ENCODE results near the gene POU6F2.

The POU6F2 gene

GRCh38 chr7:39198556-39198955 is 220.8 kb downstream of the POU6F2 start:
- no peak for DNase-seq

- DNase-seq, result no peak
Measured at GRCh38 chr7:39199006-39199405, 221.3 kb downstream of the POU6F2 start.

GRCh38 chr7:39199951-39200350 is 222.2 kb downstream of the POU6F2 start:
- no peak for DNase-seq

- no peak for DNase-seq
Measured at GRCh38 chr7:39202041-39202440, 224.3 kb downstream of the POU6F2 start.

- no peak for DNase-seq
Measured at GRCh38 chr7:39210362-39210761, 232.7 kb downstream of the POU6F2 start.

GRCh38 chr7:39211581-39211980 is 233.9 kb downstream of the POU6F2 start:
- DNase-seq, result no peak

GRCh38 chr7:39212876-39213275 is 235.2 kb downstream of the POU6F2 start:
- DNase-seq, result no peak

- DNase-seq, result no peak
Measured at GRCh38 chr7:39217783-39218182, 240.1 kb downstream of the POU6F2 start.

GRCh38 chr7:39219869-39220268 is 242.2 kb downstream of the POU6F2 start:
- DNase-seq, result no peak

- DNase-seq, result no peak
Measured at GRCh38 chr7:39221901-39222300, 244.2 kb downstream of the POU6F2 start.

GRCh38 chr7:39228946-39229345 is 251.2 kb downstream of the POU6F2 start:
- DNase-seq, result no peak

GRCh38 chr7:39233851-39234529 is 256.3 kb downstream of the POU6F2 start:
- DNase-seq, result no peak

GRCh38 chr7:39238234-39238869 is 260.6 kb downstream of the POU6F2 start:
- DNase-seq, result no peak

GRCh38 chr7:39240864-39241263 is 263.2 kb downstream of the POU6F2 start:
- no peak for DNase-seq

GRCh38 chr7:39247576-39247975 is 269.9 kb downstream of the POU6F2 start:
- no peak for DNase-seq

- no peak for DNase-seq
Measured at GRCh38 chr7:39248041-39248691, 270.5 kb downstream of the POU6F2 start.

- no peak for DNase-seq
Measured at GRCh38 chr7:39248692-39249090, 271.0 kb downstream of the POU6F2 start.

GRCh38 chr7:39249635-39250152 is 272.0 kb downstream of the POU6F2 start:
- no peak for DNase-seq

GRCh38 chr7:39252916-39253315 is 275.2 kb downstream of the POU6F2 start:
- DNase-seq, result no peak

- DNase-seq, result no peak
Measured at GRCh38 chr7:39259391-39260003, 281.8 kb downstream of the POU6F2 start.

- no peak for DNase-seq
Measured at GRCh38 chr7:39260279-39260844, 282.7 kb downstream of the POU6F2 start.

- DNase-seq, result no peak
Measured at GRCh38 chr7:39261771-39262170, 284.1 kb downstream of the POU6F2 start.
